NCI-H510A treated with DMSO at 0.1 percent for 48 hours (cell line): ENCODE measurements around the gene GNAI1.

ENCODE experiments used
- DNase-seq: peaks from one replicate; lab custom pipeline; 2025; lab: John Stamatoyannopoulos, UW

The GNAI1 gene

DNA sequence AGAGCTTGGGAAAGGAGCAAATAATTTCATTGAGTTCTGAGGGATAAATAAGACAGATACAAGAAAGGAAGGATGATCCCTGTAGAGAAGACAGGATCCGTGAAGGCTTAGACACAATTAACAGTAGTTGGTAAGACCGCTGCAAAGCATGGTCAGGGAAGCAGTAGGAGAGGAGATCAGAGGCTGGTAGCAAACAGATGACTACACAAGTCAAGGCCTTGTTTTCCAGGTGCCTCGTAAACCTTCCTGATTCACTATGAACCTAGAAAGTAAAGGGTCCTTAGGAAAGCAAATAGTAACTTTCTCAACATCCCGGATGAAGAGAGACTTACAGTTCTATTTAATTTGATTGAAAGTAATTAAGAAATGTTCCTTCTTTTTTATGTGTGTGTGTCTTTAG lies 118.6 kb downstream of the GNAI1 start:
- no peak for DNase-seq

GRCh38 chr7:80253653-80254052 lies 119.0 kb downstream of the GNAI1 start:
- no peak for DNase-seq

DNA sequence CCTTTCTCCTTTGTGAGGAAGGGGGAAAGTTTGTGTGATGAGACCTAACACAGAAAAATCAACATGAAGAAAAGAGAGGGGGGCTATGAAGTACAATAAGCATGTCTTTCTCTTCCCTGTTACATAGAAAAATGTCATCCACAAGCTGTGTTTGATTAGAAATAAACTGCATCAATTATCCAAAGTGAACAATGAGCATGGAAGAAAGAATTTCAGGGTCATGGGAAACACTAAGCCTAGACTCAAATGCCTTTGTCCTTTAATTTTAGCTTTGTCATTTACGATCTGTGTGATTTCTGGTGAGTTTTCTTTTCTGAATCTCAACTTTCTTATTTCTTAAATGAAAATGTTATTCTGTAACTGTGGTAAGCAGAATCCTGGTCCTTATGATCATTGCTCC lies 121.0 kb downstream of the GNAI1 start:
- no peak for DNase-seq

- DNase-seq: no peak
Measured at GRCh38 chr7:80257756-80258155, 123.1 kb downstream of the GNAI1 start.

DNA sequence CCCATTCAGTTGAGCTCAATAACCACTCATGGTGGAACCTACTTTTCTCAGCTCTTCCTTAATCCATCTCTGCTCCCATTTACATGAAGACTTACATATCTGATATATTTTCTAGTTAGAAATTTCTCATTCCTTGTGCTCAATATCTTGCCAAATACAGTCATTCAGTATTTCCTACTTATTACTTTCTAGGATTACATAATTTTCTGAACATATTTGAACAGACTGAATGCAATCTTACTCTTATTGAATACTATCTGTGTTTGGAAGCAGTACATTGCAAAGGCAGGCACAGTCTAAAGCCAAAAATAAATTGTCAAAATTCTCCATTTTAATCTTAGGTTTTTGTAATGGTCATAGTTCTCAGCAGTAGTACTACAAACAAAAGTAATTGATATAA lies 126.0 kb downstream of the GNAI1 start:
- no peak for DNase-seq

- DNase-seq: no peak
Measured at GRCh38 chr7:80263333-80263732, 128.7 kb downstream of the GNAI1 start.

- no peak for DNase-seq
Measured at GRCh38 chr7:80263821-80264220, 129.2 kb downstream of the GNAI1 start.

DNA sequence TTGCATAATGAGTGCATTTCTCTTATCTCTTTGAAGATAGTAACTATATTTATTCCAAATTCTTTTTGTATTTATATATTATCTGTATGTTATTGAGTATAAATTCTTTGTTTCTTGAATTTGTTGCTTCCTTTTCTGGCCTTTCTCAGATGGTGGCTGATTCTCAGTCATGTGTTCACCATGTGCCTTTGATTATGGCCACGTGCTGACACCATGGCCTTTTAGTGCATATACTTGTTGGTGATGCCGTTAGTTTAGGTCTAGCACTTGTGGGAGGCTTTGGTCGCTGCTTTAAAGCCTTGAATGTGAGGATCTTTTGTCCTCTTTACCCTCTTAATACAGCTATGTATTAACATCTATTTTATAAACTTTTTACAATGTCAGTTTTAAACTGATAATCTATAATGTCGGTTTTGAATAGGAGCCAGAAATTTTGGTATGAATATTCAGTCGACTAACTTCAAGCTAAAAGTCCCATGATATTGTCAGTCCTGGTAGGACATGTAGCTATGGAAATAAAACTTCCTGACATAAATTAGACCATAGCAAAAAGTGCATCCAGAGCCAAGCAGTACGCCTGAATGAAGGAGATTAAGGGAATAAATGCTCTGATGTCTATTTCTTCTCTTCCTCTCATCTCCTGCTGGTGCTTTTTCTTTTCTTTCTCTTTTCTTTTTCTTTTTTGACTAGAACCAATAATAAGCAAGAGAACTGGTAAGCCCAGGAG lies 130.3 kb downstream of the GNAI1 start:
- DNase-seq: no peak

DNA sequence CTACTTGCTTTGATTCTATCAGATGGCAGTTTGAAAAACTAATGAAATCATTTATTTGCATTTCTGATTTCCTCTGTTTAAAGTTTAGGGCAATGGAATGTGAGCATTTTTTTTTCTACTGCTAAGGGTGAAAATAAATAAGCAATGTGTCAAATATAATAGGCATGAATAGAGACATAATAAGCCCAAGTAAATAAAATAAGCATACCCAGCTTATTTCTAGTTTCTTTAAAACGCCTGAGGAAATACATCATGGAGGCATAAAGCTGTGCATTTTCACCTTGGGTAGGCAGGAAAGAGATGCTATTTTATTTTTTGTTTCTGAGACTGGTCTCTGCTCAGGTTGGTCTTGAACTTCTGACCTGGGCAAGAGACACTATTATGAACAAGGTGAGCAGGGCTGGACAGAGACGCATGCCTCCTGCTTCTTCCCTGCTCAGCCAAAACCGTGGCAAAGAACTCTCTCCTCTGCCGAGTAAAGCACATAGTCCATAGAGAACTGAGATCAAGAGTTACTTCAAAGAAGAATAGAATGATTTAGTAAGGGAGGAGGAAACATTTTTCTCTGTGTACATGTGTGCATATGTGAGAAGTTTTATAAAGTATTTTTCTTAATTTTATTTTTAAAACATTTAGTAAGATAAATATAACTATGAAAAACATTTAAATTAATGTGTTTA lies 138.1 kb downstream of the GNAI1 start:
- no peak for DNase-seq

DNA sequence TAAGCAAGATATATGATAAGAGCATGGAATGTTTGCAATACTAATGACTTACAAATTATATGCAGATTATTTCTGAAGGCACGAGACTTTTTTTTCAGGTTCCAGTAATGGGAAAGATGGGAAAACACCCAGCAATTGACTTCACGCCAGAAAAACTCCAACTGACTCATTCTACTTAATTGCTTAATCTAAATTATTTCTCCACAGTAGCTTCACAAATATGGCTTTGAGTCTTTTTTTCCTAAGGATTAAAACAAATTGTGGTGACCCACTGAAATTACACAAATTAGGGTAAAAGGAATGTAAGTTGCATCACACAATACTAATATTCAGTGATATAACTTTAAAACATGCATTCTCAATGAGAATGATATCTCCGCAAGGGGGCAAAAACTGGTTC lies 138.7 kb downstream of the GNAI1 start:
- DNase-seq: no peak

GRCh38 chr7:80275192-80275605 lies 140.6 kb downstream of the GNAI1 start:
- no peak for DNase-seq
